ENCODE results near the gene RFLNA. TPM values are rescaled to one million over a fixed set of nuclear protein-coding genes. Genes with fewer than 3 reads are reported as not detected.

The RFLNA gene
- total RNA-seq, 1 donor from 2014 or later = 1.0 TPM

DNA sequence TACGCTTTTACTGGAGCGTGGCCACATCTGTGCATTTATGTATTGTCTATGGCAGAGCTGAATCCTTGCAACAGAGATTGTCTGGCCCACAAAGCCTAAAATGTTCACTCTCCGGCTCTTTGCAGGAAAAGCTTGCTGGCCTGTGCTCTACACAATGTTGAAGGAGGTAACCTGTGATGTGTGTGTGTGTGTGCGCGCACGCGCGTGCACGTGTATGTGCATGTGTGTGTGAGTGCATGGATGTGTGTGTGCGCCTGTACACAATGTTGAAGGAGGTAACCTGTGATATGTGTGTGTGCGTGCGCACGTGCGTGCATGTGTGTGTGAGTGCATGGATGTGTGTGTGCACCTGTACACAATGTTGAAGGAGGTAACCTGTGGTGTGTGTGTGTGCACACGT is 62.7 kb downstream of the RFLNA start:
- Mint-ChIP-seq H3K4me3 (ENCODE audit: unreplicated experiment) (no peak overlapping the region), H3K9me3 (ENCODE audit: low read depth) (no peaks in the 10 kb centered on the region), H3K4me1 (ENCODE audit: low read depth) (peaks cover 18% of the 10 kb centered on the region), H3K36me3 (ENCODE audit: low read depth) (peaks cover 35% of the 10 kb centered on the region), H3K27me3 (ENCODE audit: low read depth) (no peaks in the 10 kb centered on the region), H3K27ac (ENCODE audit: unreplicated experiment) (no peak overlapping the region)
- TF ChIP-seq CTCF (IDR thresholded peaks at IDR 0.05) = no peak
- DNase-seq (ENCODE audit: low spot score) = no peak

DNA sequence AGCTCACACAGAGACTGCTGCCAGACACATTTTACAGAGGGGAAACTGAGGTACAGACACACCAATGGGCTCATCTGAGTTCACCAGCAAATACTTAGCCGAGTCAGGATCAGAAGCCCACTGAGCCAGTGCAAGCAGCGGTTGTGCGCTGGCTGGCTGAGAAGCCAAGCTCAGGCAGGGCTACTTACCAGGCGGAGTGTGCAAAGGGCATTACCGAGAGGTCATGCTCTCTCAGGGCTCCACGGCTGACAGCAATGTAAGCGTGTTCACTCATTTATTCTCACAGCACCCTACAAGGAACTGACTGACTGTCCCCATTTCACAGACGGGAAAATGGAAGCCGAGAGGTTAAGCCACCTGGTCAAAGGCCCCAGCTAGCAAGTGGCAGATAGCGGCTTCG is 63.7 kb downstream of the RFLNA start:
- no peak overlapping the region for H3K4me3 Mint-ChIP-seq (ENCODE audit: unreplicated experiment)
- TF ChIP-seq CTCF (IDR thresholded peaks at IDR 0.05) = no peak
- no peaks in the 10 kb centered on the region for H3K9me3 Mint-ChIP-seq (ENCODE audit: low read depth)
- peaks cover 28% of the 10 kb centered on the region for H3K36me3 Mint-ChIP-seq (ENCODE audit: low read depth)
- no peak for DNase-seq (ENCODE audit: low spot score)
- H3K27ac Mint-ChIP-seq (ENCODE audit: unreplicated experiment) = no peak overlapping the region
- peaks cover 11% of the 10 kb centered on the region for H3K4me1 Mint-ChIP-seq (ENCODE audit: low read depth)
- H3K27me3 Mint-ChIP-seq (ENCODE audit: low read depth) = no peaks in the 10 kb centered on the region

DNA sequence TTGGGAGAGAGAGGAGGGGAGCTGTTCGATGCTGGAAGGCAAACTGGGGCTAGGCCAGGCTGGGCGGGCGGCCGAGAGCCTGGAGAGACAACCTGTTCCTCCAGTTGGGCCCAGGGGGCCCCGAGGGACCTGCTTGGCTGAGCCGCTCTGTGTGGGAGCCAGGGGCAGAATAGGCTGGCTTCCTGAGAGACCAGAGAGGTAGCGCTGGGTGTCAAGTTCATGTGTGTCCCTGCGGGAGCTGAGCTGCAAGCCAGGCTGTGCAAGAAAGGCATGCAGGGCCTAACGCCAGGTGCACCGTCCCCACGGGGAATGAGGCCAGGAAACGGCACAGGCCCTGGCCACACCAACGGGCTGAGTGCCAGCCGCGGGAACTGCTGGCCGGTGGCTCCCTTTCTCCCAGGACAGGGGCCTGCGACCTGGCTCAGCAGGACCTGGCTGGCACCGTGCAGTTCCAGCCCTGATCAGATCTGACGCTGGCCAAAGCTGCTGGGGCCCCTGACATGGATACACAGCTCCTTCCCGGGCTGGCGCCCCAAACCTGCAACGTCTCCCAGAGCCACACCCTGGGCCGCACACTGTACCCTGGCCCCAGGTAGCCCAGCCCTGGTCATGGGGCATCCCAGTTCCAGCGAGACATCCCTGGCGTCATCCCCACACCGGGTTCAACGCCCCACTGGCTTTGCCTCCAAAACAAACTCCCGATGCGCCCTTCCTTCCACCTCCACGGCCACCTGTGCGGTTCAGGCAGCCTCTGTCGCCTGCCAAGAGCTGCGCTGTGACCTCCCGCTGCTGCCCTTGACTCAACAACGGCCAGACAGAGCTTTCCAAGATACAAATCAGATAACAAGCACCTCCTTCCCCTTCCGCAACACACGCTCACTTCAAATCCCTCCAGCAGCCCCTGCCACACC is 65.0 kb downstream of the RFLNA start:
- TF ChIP-seq CTCF (IDR thresholded peaks at IDR 0.05) = no peak
- no peaks in the 10 kb centered on the region for H3K9me3 Mint-ChIP-seq (ENCODE audit: low read depth)
- H3K27me3 Mint-ChIP-seq (ENCODE audit: low read depth) = no peaks in the 10 kb centered on the region
- no peak overlapping the region for H3K27ac Mint-ChIP-seq (ENCODE audit: unreplicated experiment)
- H3K36me3 Mint-ChIP-seq (ENCODE audit: low read depth) = peaks cover 25% of the 10 kb centered on the region
- H3K4me3 Mint-ChIP-seq (ENCODE audit: unreplicated experiment) = no peak overlapping the region
- DNase-seq (ENCODE audit: low spot score) = no peak
- H3K4me1 Mint-ChIP-seq (ENCODE audit: low read depth) = peaks cover 11% of the 10 kb centered on the region

DNA sequence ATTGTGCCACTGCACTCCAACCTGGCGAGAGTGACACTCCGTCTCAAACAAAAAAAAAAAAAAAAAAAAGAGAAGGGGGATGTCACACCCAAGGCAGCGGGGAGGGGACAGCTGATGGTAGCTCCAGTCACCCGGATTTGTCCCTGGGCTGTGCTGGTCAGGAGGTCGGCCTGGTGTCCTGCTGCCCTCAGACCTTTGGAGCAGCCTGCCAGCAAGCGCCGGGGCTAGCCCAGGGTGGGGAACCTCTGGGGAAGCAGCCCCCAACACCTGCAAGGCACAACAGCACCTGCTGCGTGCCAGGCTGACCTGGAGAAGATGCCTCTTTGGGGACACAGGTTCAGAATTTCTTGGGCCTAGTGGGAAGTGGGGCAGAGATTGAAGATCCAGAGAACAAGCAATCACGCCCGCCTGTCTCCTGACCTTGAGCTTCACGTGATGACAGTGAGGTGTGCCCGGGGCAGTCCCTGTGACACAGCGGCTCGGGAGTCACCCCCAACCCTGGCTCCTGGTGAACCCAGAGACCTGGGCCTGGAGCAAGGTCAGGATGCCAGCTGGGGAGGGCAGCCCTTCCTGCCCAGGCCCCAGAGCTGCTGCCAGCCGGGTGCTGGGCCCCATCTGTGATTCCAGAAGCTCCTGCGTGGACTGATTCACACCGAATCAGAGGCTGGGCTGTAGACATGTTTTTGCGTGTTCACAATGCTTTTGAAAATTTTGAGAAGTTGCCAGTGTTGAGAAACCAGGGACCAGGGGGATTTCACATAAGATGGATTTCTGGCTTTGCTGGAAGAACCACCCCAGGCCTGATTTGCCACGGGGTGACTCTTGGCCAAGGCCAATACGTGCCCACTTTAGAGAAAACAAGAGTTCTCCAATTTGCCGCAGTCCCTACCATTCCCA is 66.4 kb downstream of the RFLNA start:
- no peak for DNase-seq (ENCODE audit: low spot score)
- TF ChIP-seq CTCF (IDR thresholded peaks at IDR 0.05) = no peak
- no peaks in the 10 kb centered on the region for H3K27me3 Mint-ChIP-seq (ENCODE audit: low read depth)
- peak overlapping the region; percentile 42 for H3K27ac Mint-ChIP-seq (ENCODE audit: unreplicated experiment)
- H3K9me3 Mint-ChIP-seq (ENCODE audit: low read depth) = no peaks in the 10 kb centered on the region
- H3K4me3 Mint-ChIP-seq (ENCODE audit: unreplicated experiment) = no peak overlapping the region
- H3K36me3 Mint-ChIP-seq (ENCODE audit: low read depth) = peaks cover 25% of the 10 kb centered on the region
- peaks cover 11% of the 10 kb centered on the region for H3K4me1 Mint-ChIP-seq (ENCODE audit: low read depth)

GRCh38 chr12:124361996-124362395 is 67.1 kb downstream of the RFLNA start:
- Mint-ChIP-seq H3K9me3 (ENCODE audit: low read depth) (no peaks in the 10 kb centered on the region), H3K36me3 (ENCODE audit: low read depth) (peaks cover 24% of the 10 kb centered on the region), H3K27ac (ENCODE audit: unreplicated experiment) (no peak overlapping the region), H3K4me3 (ENCODE audit: unreplicated experiment) (no peak overlapping the region), H3K4me1 (ENCODE audit: low read depth) (peaks cover 11% of the 10 kb centered on the region), H3K27me3 (ENCODE audit: low read depth) (no peaks in the 10 kb centered on the region)
- no peak for TF ChIP-seq CTCF (IDR thresholded peaks at IDR 0.05)
- no peak for DNase-seq (ENCODE audit: low spot score)

Measured in chondrocyte (in vitro differentiated cells).